GM23338 (cell line): ENCODE measurements around the gene SCLY.
"Not testable (repeated sequence)": the region's sequence is repeated elsewhere in the genome, so short reads cannot be mapped to it uniquely, and the experiment has no call there.

Source experiments
- CREB1 ChIP-seq: fragments of 250-450 bp; sonication (Bioruptor Pico); IDR thresholded peaks from 2 replicates; pipeline ENCODE4 v1.5.0; 2020; ENCODE audit warnings: low read depth, mild to moderate bottlenecking, moderate library complexity
- EZH2 ChIP-seq: fragments of 200-600 bp; sonication (generic); IDR thresholded peaks from one replicate; pipeline ENCODE4 v1.8.0; 2017; ENCODE audit warnings: antibody characterized with exemption, mild to moderate bottlenecking, low read depth; ENCODE audit not compliant: unreplicated experiment
- EZH2phosphoT487 ChIP-seq: fragments of 200-600 bp; sonication (generic); IDR thresholded peaks from one replicate; pipeline ENCODE4 v1.8.1; 2018; ENCODE audit warnings: antibody characterized with exemption; ENCODE audit not compliant: unreplicated experiment
- JUNB ChIP-seq: IDR thresholded peaks from one replicate; pipeline ENCODE4 v1.6.1; 2016; ENCODE audit warnings: antibody characterized with exemption; ENCODE audit not compliant: unreplicated experiment
- NANOG ChIP-seq: IDR thresholded peaks from 2 replicates; pipeline ENCODE4 v1.6.1; 2016; ENCODE audit warnings: antibody characterized with exemption, borderline replicate concordance
- POLR2AphosphoS5 ChIP-seq: IDR thresholded peaks from 2 replicates; pipeline ENCODE4 v1.6.1; 2016; ENCODE audit warnings: antibody characterized with exemption, low read depth
- STAT1 ChIP-seq: IDR thresholded peaks from one replicate; pipeline ENCODE4 v1.6.1; 2016; ENCODE audit warnings: antibody characterized with exemption; ENCODE audit not compliant: unreplicated experiment
- ZNF114 ChIP-seq: fragments of 250-450 bp; sonication (Bioruptor Pico); IDR thresholded peaks from 2 replicates; pipeline ENCODE4 v1.5.0; 2020; ENCODE audit warnings: mild to moderate bottlenecking, moderate library complexity
- ZNF331 ChIP-seq: fragments of 250-450 bp; sonication (Bioruptor Pico); IDR thresholded peaks from 2 replicates; pipeline ENCODE4 v1.5.0; 2020; ENCODE audit warnings: low read depth, mild to moderate bottlenecking, moderate library complexity
- TF ChIP-seq, protein P1 (sequence below), 2 experiments: fragments of 200-600 bp in 1 of 2; sonication (generic) in 1 of 2; conservative IDR thresholded peaks; 2 replicates each; pipeline versions ENCODE4 v1.5.1 to v1.6.1; 2016 to 2017; ENCODE audit warnings: antibody characterized with exemption in 2 of 2, low read depth in 2 of 2, mild to moderate bottlenecking in 2 of 2, moderate library complexity in 1 of 2
- TF ChIP-seq, protein P2 (sequence below): IDR thresholded peaks from one replicate; pipeline ENCODE4 v1.6.1; 2018; ENCODE audit warnings: antibody characterized with exemption; ENCODE audit not compliant: unreplicated experiment
- TF ChIP-seq, protein P3 (sequence below): IDR thresholded peaks from 2 replicates; pipeline ENCODE4 v1.6.1; 2016; ENCODE audit warnings: antibody characterized with exemption

DNA sequence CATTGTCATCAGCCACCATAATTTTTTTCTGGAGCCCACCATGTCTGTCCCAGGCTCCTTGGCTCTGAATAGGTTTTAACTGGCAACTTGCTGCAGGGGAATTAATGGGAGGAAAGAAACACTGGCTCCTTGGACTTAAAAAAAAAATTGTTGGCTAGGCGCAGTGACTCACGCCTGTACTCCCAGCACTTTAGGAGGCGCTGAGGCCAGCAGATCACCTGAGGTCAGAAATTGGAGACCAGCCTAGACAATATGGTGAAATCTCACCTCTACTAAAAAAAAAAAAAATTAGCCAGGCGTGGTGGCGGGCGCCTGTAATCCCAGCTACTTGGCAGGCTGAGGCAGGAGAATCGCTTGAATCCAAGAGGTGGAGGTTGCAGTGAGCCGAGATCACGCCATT lies 26.8 kb upstream of the SCLY start:
- TF ChIP-seq EZH2; CREB1 (CRISPR knock-in tag); EZH2phosphoT487; POLR2AphosphoS5; STAT1; ZNF331 (CRISPR knock-in tag); JUNB; NANOG; ZNF114 (CRISPR knock-in tag): not testable (repeated sequence)
- TF ChIP-seq, protein P1, sequence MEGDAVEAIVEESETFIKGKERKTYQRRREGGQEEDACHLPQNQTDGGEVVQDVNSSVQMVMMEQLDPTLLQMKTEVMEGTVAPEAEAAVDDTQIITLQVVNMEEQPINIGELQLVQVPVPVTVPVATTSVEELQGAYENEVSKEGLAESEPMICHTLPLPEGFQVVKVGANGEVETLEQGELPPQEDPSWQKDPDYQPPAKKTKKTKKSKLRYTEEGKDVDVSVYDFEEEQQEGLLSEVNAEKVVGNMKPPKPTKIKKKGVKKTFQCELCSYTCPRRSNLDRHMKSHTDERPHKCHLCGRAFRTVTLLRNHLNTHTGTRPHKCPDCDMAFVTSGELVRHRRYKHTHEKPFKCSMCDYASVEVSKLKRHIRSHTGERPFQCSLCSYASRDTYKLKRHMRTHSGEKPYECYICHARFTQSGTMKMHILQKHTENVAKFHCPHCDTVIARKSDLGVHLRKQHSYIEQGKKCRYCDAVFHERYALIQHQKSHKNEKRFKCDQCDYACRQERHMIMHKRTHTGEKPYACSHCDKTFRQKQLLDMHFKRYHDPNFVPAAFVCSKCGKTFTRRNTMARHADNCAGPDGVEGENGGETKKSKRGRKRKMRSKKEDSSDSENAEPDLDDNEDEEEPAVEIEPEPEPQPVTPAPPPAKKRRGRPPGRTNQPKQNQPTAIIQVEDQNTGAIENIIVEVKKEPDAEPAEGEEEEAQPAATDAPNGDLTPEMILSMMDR (conservative IDR thresholded peaks at IDR 0.05; ENCODE audit: low read depth in 2 of 2), result not testable (repeated sequence)
- TF ChIP-seq, protein P2, sequence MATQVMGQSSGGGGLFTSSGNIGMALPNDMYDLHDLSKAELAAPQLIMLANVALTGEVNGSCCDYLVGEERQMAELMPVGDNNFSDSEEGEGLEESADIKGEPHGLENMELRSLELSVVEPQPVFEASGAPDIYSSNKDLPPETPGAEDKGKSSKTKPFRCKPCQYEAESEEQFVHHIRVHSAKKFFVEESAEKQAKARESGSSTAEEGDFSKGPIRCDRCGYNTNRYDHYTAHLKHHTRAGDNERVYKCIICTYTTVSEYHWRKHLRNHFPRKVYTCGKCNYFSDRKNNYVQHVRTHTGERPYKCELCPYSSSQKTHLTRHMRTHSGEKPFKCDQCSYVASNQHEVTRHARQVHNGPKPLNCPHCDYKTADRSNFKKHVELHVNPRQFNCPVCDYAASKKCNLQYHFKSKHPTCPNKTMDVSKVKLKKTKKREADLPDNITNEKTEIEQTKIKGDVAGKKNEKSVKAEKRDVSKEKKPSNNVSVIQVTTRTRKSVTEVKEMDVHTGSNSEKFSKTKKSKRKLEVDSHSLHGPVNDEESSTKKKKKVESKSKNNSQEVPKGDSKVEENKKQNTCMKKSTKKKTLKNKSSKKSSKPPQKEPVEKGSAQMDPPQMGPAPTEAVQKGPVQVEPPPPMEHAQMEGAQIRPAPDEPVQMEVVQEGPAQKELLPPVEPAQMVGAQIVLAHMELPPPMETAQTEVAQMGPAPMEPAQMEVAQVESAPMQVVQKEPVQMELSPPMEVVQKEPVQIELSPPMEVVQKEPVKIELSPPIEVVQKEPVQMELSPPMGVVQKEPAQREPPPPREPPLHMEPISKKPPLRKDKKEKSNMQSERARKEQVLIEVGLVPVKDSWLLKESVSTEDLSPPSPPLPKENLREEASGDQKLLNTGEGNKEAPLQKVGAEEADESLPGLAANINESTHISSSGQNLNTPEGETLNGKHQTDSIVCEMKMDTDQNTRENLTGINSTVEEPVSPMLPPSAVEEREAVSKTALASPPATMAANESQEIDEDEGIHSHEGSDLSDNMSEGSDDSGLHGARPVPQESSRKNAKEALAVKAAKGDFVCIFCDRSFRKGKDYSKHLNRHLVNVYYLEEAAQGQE, result not testable (repeated sequence)
- TF ChIP-seq, protein P3, sequence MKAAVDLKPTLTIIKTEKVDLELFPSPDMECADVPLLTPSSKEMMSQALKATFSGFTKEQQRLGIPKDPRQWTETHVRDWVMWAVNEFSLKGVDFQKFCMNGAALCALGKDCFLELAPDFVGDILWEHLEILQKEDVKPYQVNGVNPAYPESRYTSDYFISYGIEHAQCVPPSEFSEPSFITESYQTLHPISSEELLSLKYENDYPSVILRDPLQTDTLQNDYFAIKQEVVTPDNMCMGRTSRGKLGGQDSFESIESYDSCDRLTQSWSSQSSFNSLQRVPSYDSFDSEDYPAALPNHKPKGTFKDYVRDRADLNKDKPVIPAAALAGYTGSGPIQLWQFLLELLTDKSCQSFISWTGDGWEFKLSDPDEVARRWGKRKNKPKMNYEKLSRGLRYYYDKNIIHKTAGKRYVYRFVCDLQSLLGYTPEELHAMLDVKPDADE, result not testable (repeated sequence)
